Trophoblast cell (in vitro differentiated cells and primary cell): ENCODE results near the gene ZMYND19.

ENCODE experiments used
- DNase-seq, 2 donors: peaks; one replicate each; pipeline ENCODE4 v3.0.0-alpha.2; 2016
- H2AFZ ChIP-seq: 2 replicates; pipeline ENCODE4 v1.6.1; 2013; ENCODE audit warnings: low read length, moderate library complexity, mild to moderate bottlenecking; ENCODE audit not compliant: insufficient read depth, poor library complexity
- H2AK5ac ChIP-seq: 2 replicates; pipeline ENCODE4 v1.6.1; 2013; ENCODE audit warnings: mild to moderate bottlenecking, low read length
- H2BK120ac ChIP-seq: 2 replicates; pipeline ENCODE4 v1.6.1; 2013; ENCODE audit warnings: low read length, mild to moderate bottlenecking, moderate library complexity; ENCODE audit not compliant: insufficient read depth, poor library complexity
- H2BK12ac ChIP-seq: 2 replicates; pipeline ENCODE4 v1.6.1; 2013; ENCODE audit warnings: mild to moderate bottlenecking, low read length, moderate library complexity
- H2BK5ac ChIP-seq: 2 replicates; pipeline ENCODE4 v1.6.1; 2013; ENCODE audit warnings: low read length, low read depth, moderate library complexity, mild to moderate bottlenecking; ENCODE audit not compliant: poor library complexity
- H3K14ac ChIP-seq: 2 replicates; pipeline ENCODE4 v1.6.1; 2013; ENCODE audit warnings: mild to moderate bottlenecking, low read length
- H3K18ac ChIP-seq: 2 replicates; pipeline ENCODE4 v1.6.1; 2013; ENCODE audit warnings: mild to moderate bottlenecking, low read length
- H3K23ac ChIP-seq: 2 replicates; pipeline ENCODE4 v1.6.1; 2013; ENCODE audit warnings: low read length
- H3K27ac ChIP-seq: 2 replicates; pipeline ENCODE4 v1.5.1; 2013; ENCODE audit warnings: low read depth, mild to moderate bottlenecking, inconsistent platforms, low read length, moderate library complexity
- H3K27me3 ChIP-seq: 2 replicates; pipeline ENCODE4 v1.6.1; 2013; ENCODE audit warnings: inconsistent platforms, mild to moderate bottlenecking, low read length, moderate library complexity; ENCODE audit not compliant: insufficient read depth
- H3K36me3 ChIP-seq, 2 experiments: 1 replicate in 1 of 2; 2 replicates in 1 of 2; pipeline ENCODE4 v1.6.1; 2013; ENCODE audit warnings: low read length in 2 of 2, mild to moderate bottlenecking in 2 of 2, moderate library complexity in 1 of 2; ENCODE audit not compliant: insufficient read depth in 2 of 2, control insufficient read depth in 1 of 2
- H3K4ac ChIP-seq: 2 replicates; pipeline ENCODE4 v1.6.1; 2013; ENCODE audit warnings: low read depth, mild to moderate bottlenecking, low read length, moderate library complexity
- H3K4me1 ChIP-seq, 2 experiments: 1 replicate in 1 of 2; 2 replicates in 1 of 2; pipeline ENCODE4 v1.6.1; 2013; ENCODE audit warnings: low read length in 2 of 2, mild to moderate bottlenecking in 2 of 2, moderate library complexity in 1 of 2; ENCODE audit not compliant: insufficient read depth in 2 of 2, control insufficient read depth in 1 of 2
- H3K4me2 ChIP-seq: 2 replicates; pipeline ENCODE4 v1.6.1; 2013; ENCODE audit warnings: inconsistent platforms, mild to moderate bottlenecking, low read length, moderate library complexity
- H3K4me3 ChIP-seq: 2 replicates; pipeline ENCODE4 v1.5.1; 2013; ENCODE audit warnings: mild to moderate bottlenecking, low read depth, low read length, inconsistent platforms
- H3K79me1 ChIP-seq: one replicate; pipeline ENCODE4 v1.6.1; 2013; ENCODE audit warnings: low read length
- H3K79me2 ChIP-seq: 2 replicates; pipeline ENCODE4 v1.6.1; 2013; ENCODE audit warnings: low read length, mild to moderate bottlenecking; ENCODE audit not compliant: control insufficient read depth, insufficient read depth, poor library complexity
- H3K9ac ChIP-seq: 2 replicates; pipeline ENCODE4 v1.6.1; 2013; ENCODE audit warnings: mild to moderate bottlenecking, low read length
- H3K9me3 ChIP-seq: 2 replicates; pipeline ENCODE4 v1.6.1; 2013; ENCODE audit warnings: low read depth, mild to moderate bottlenecking, control low read depth, inconsistent platforms, low read length; ENCODE audit not compliant: insufficient read depth
- H4K12ac ChIP-seq: 2 replicates; pipeline ENCODE4 v1.6.1; 2013; ENCODE audit warnings: low read depth, mild to moderate bottlenecking, low read length, moderate library complexity
- H4K8ac ChIP-seq: 2 replicates; pipeline ENCODE4 v1.6.1; 2013; ENCODE audit warnings: low read depth, mild to moderate bottlenecking, low read length, moderate library complexity
- H4K91ac ChIP-seq: one replicate; pipeline ENCODE4 v1.6.1; 2013; ENCODE audit warnings: low read depth, mild to moderate bottlenecking, low read length, moderate library complexity
- WGBS: extraction: QIAGEN DNeasy Blood & Tissue Kit; methylation state at CpG from one replicate; pipeline ENCODE4 v1.1.7; 2013; ENCODE audit warnings: missing lambda C conversion rate; ENCODE audit not compliant: insufficient read length, insufficient coverage; ENCODE audit errors: extremely low coverage; 5-methylcytosine and 5-hydroxymethylcytosine counted together

Gene ZMYND19

GRCh38 chr9:137588891-137589290 lies 1.4 kb downstream of the ZMYND19 start:
- Histone ChIP-seq H3K4me1 (peaks cover 4 to 13% of the 10 kb centered on the region in 2 experiments), H3K36me3 (peaks cover 41 to 44% of the 10 kb centered on the region in 2 experiments), H3K14ac (no peak overlapping the region)

DNA sequence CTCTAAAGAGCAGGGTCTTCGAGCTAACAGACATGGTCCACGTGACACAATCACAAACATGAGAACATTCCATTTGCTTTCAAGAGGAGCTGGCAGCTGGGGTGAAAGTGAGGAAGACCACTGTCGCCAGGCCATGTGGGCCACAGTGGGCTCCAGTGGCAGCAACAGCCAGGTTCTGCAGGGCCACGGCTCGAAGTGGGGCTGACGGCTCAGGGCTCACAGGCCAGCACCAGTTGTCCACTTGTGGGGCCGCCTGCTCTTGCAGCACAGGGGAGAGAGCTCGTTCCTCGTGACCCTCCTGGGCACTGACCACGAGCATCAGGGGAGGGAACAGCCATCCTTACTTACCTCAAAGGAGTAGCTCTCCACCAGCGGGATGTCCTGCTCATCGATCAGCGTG lies 2.0 kb downstream of the ZMYND19 start:
- Histone ChIP-seq H2BK5ac (no peak overlapping the region), H2BK12ac (no peak overlapping the region), H4K91ac (no peak overlapping the region), H4K8ac (no peak overlapping the region), H4K12ac (no peak overlapping the region), H3K27me3 (no peaks in the 10 kb centered on the region), H3K4me3 (no peak overlapping the region), H2AK5ac (no peak overlapping the region), H3K4me2 (no peak overlapping the region), H3K79me1 (peaks cover 6% of the 10 kb centered on the region), H2BK120ac (no peak overlapping the region), H3K79me2 (peaks cover 9% of the 10 kb centered on the region), H3K18ac (peak overlapping the region; percentile 29), H3K9ac (no peak overlapping the region), H2AFZ (no peak overlapping the region), H3K9me3 (no peaks in the 10 kb centered on the region), H3K14ac (no peak overlapping the region), H3K36me3 (peaks cover 47 to 49% of the 10 kb centered on the region in 2 experiments), H3K27ac (no peak overlapping the region), H3K23ac (no peak overlapping the region), H3K4me1 (peaks cover 4 to 13% of the 10 kb centered on the region in 2 experiments), H3K4ac (no peak overlapping the region)
- no peak for DNase-seq
- no CpG with 5 or more reads among the region's 13 CpGs for WGBS

More at GRCh38 chr9:137588891-137589290, 1.4 kb downstream of the ZMYND19 start:
- Histone ChIP-seq H3K27ac (no peak overlapping the region), H2AFZ (no peak overlapping the region), H3K18ac (peak overlapping the region; percentile 26), H2AK5ac (no peak overlapping the region), H3K23ac (no peak overlapping the region), H3K27me3 (no peaks in the 10 kb centered on the region), H3K4ac (peak overlapping the region; percentile 39), H3K79me2 (peaks cover 9% of the 10 kb centered on the region), H3K9me3 (no peaks in the 10 kb centered on the region), H4K8ac (no peak overlapping the region), H3K4me2 (peak overlapping the region; percentile 95), H3K79me1 (peaks cover 6% of the 10 kb centered on the region), H4K12ac (peak overlapping the region; percentile 40), H3K9ac (peak overlapping the region; percentile 21), H2BK12ac (no peak overlapping the region), H4K91ac (no peak overlapping the region), H2BK5ac (no peak overlapping the region), H2BK120ac (no peak overlapping the region), H3K4me3 (peak overlapping the region; percentile 97)
- DNase-seq: no peak
- no CpG with 5 or more reads among the region's 6 CpGs for WGBS

- Histone ChIP-seq H3K4ac (no peak overlapping the region), H2AFZ (no peak overlapping the region), H3K9ac (no peak overlapping the region), H3K23ac (no peak overlapping the region), H2BK12ac (no peak overlapping the region), H3K79me2 (peaks cover 9% of the 10 kb centered on the region), H3K9me3 (no peaks in the 10 kb centered on the region), H2BK120ac (no peak overlapping the region), H4K8ac (no peak overlapping the region), H3K4me3 (no peak overlapping the region), H3K4me1 (peaks cover 4 to 13% of the 10 kb centered on the region in 2 experiments), H4K12ac (no peak overlapping the region), H2BK5ac (no peak overlapping the region), H3K4me2 (no peak overlapping the region), H4K91ac (no peak overlapping the region), H3K36me3 (peaks cover 59 to 62% of the 10 kb centered on the region in 2 experiments), H2AK5ac (no peak overlapping the region), H3K18ac (no peak overlapping the region), H3K27me3 (no peaks in the 10 kb centered on the region), H3K27ac (no peak overlapping the region), H3K79me1 (peaks cover 6% of the 10 kb centered on the region), H3K14ac (no peak overlapping the region)
- WGBS: no CpG with 5 or more reads among the region's 14 CpGs
- DNase-seq: no peak
Measured at GRCh38 chr9:137586854-137587253, 3.5 kb downstream of the ZMYND19 start.

DNA sequence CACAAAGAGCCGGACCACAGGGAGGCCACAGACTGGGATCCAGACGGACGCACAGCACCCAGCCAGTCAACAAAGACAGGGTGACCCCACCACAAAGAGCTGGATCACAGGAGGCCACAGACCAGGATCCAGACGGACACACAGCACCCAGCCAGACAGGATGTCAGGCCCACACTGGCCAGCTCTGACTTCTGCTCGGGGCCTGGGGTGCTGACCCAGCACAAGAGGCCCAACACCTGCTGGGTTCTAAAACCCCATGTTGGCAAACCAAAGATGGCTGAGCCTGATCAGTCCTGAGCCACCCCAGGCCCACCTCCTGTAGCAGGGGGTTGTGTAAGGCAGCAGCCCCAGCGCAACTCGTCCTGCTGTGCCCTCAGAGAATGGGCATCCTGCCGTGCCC lies 6.4 kb downstream of the ZMYND19 start:
- Histone ChIP-seq H3K9ac (no peak overlapping the region), H4K91ac (no peak overlapping the region), H3K18ac (no peak overlapping the region), H3K14ac (no peak overlapping the region), H4K12ac (no peak overlapping the region), H3K23ac (no peak overlapping the region), H3K4me1 (peaks cover 3 to 4% of the 10 kb centered on the region in 2 experiments), H4K8ac (no peak overlapping the region), H3K27ac (no peak overlapping the region), H3K9me3 (no peaks in the 10 kb centered on the region), H2AK5ac (no peak overlapping the region), H3K4me3 (no peak overlapping the region), H2AFZ (no peak overlapping the region), H3K4me2 (no peak overlapping the region), H2BK12ac (no peak overlapping the region), H3K27me3 (no peaks in the 10 kb centered on the region), H2BK5ac (no peak overlapping the region), H3K79me2 (no peaks in the 10 kb centered on the region), H3K36me3 (peaks cover 70 to 72% of the 10 kb centered on the region in 2 experiments), H3K4ac (no peak overlapping the region), H2BK120ac (no peak overlapping the region), H3K79me1 (no peaks in the 10 kb centered on the region)
- no CpG with 5 or more reads among the region's 8 CpGs for WGBS
- no peak for DNase-seq
